NCI-H146 (cell line): ENCODE measurements around the gene DDX39A.
A peak's percentile ranks its signal among the peaks of the same experiment; 100 is the strongest.
"Not testable (repeated sequence)": the region's sequence is repeated elsewhere in the genome, so short reads cannot be mapped to it uniquely, and the experiment has no call there.

Experiments used
- DNase-seq: peaks from one replicate; lab custom pipeline; 2025; lab: John Stamatoyannopoulos, UW

The DDX39A gene

GRCh38 chr19:14408491-14409145 is 10.5 kb downstream of the DDX39A start:
- DNase-seq = no peak

- DNase-seq = no peak
Measured at GRCh38 chr19:14407605-14408484, 11.3 kb downstream of the DDX39A start.

GRCh38 chr19:14406645-14407401 is 12.3 kb downstream of the DDX39A start:
- no peak for DNase-seq

GRCh38 chr19:14405758-14406644 is 13.1 kb downstream of the DDX39A start:
- peak; percentile 97 for DNase-seq

GRCh38 chr19:14405380-14405757 is 13.8 kb downstream of the DDX39A start:
- DNase-seq = no peak

GRCh38 chr19:14404312-14404711 is 14.8 kb downstream of the DDX39A start:
- peak; percentile 35 for DNase-seq

GRCh38 chr19:14403145-14403930 is 15.8 kb downstream of the DDX39A start:
- not testable (repeated sequence) for DNase-seq

- DNase-seq = no peak
Measured at GRCh38 chr19:14402332-14403144, 16.6 kb downstream of the DDX39A start.

GRCh38 chr19:14401468-14402195 is 17.5 kb downstream of the DDX39A start:
- no peak for DNase-seq

GRCh38 chr19:14400951-14401431 is 18.1 kb downstream of the DDX39A start:
- no peak for DNase-seq

- DNase-seq = not testable (repeated sequence)
Measured at GRCh38 chr19:14397168-14397567, 22.0 kb downstream of the DDX39A start.

- DNase-seq = not testable (repeated sequence)
Measured at GRCh38 chr19:14396730-14397129, 22.4 kb downstream of the DDX39A start.

- no peak for DNase-seq
Measured at GRCh38 chr19:14395710-14396336, 23.3 kb downstream of the DDX39A start.

GRCh38 chr19:14395262-14395661 is 23.9 kb downstream of the DDX39A start:
- no peak for DNase-seq

- DNase-seq = no peak
Measured at GRCh38 chr19:14394167-14394566, 25.0 kb downstream of the DDX39A start.

GRCh38 chr19:14393329-14393728 is 25.8 kb downstream of the DDX39A start:
- no peak for DNase-seq

- no peak for DNase-seq
Measured at GRCh38 chr19:14391156-14391821, 27.9 kb downstream of the DDX39A start.

GRCh38 chr19:14390548-14390947 is 28.6 kb downstream of the DDX39A start:
- no peak for DNase-seq
